Hindlimb muscle (tissue), 1 donor: ENCODE data around the gene SMIM24. TPM values are rescaled to one million over a fixed set of nuclear protein-coding genes. Genes with fewer than 3 reads are reported as not detected.

ENCODE experiments used
- DNase-seq: peaks from one replicate; pipeline ENCODE4 v3.0.0-alpha.2; 2013
- polyA plus RNA-seq: library from polyadenylated mRNA; unstranded; fragments of 120-200 nt; gene quantifications from one replicate; pipeline ENCODE4 v1.2.1, GENCODE V29; 2013; ENCODE audit not compliant: insufficient read length

The SMIM24 gene
- polyA plus RNA-seq, 1 donor, result not detected

GRCh38 chr19:3496392-3497273, 16.3 kb upstream of the SMIM24 start:
- no peak for DNase-seq

- no peak for DNase-seq
These were observed 14.2 kb upstream of the SMIM24 start for GRCh38 chr19:3494559-3494958.

- DNase-seq, result no peak
These were observed 13.7 kb upstream of the SMIM24 start for GRCh38 chr19:3494051-3494450.

- no peak for DNase-seq
These were observed 13.3 kb upstream of the SMIM24 start for GRCh38 chr19:3493651-3494050.

GRCh38 chr19:3492919-3493318, 12.6 kb upstream of the SMIM24 start:
- DNase-seq, result no peak

- DNase-seq, result no peak
These were observed 12.0 kb upstream of the SMIM24 start for GRCh38 chr19:3492131-3492839.

- no peak for DNase-seq
These were observed 11.2 kb upstream of the SMIM24 start for GRCh38 chr19:3491396-3492119.

GRCh38 chr19:3483226-3483628, 2.9 kb upstream of the SMIM24 start, which contains the start of gene SMIM44:
Gene SMIM44 (minus strand): TSS chr19:3483441. CDS start chr19:3483403, 38 bp downstream.
- no peak for DNase-seq

- DNase-seq, result no peak
These were observed 2.3 kb upstream of the SMIM24 start for GRCh38 chr19:3482507-3483225.

GRCh38 chr19:3481241-3482090, 1.1 kb upstream of the SMIM24 start:
- DNase-seq, result no peak

- no peak for DNase-seq
These were observed 500 bp downstream of the SMIM24 start for GRCh38 chr19:3479834-3480215.

GRCh38 chr19:3479177-3479833, 1.0 kb downstream of the SMIM24 start:
- DNase-seq, result no peak

- no peak for DNase-seq
These were observed 1.7 kb downstream of the SMIM24 start for GRCh38 chr19:3478409-3479176.

- DNase-seq, result no peak
These were observed 2.4 kb downstream of the SMIM24 start for GRCh38 chr19:3477951-3478350.

GRCh38 chr19:3477506-3477905, 2.8 kb downstream of the SMIM24 start:
- DNase-seq, result no peak

- no peak for DNase-seq
These were observed 3.5 kb downstream of the SMIM24 start for GRCh38 chr19:3476830-3477229.

GRCh38 chr19:3475449-3475848, 4.9 kb downstream of the SMIM24 start:
- no peak for DNase-seq

- no peak for DNase-seq
These were observed 5.7 kb downstream of the SMIM24 start for GRCh38 chr19:3474614-3475013.

GRCh38 chr19:3474010-3474409, 6.3 kb downstream of the SMIM24 start:
- DNase-seq, result no peak
